ENCODE results near the gene DNLZ.
"Not testable (repeated sequence)": the region's sequence is repeated elsewhere in the genome, so short reads cannot be mapped to it uniquely, and the experiment has no call there.

The DNLZ gene

GRCh38 chr9:136359774-136360718 is 3.5 kb downstream of the DNLZ start:
- DNase-seq (ENCODE audit: low read depth) = no peak

GRCh38 chr9:136358888-136359287 is 4.7 kb downstream of the DNLZ start:
- no peak for DNase-seq (ENCODE audit: low read depth)

GRCh38 chr9:136358016-136358415 is 5.5 kb downstream of the DNLZ start:
- DNase-seq (ENCODE audit: low read depth) = no peak

- no peak for DNase-seq (ENCODE audit: low read depth)
Observed at GRCh38 chr9:136357202-136357725, 6.3 kb downstream of the DNLZ start.

- DNase-seq (ENCODE audit: low read depth) = no peak
Observed at GRCh38 chr9:136355616-136356557, 7.7 kb downstream of the DNLZ start.

- DNase-seq (ENCODE audit: low read depth) = no peak
Observed at GRCh38 chr9:136354592-136355085, 8.9 kb downstream of the DNLZ start.

- no peak for DNase-seq (ENCODE audit: low read depth)
Observed at GRCh38 chr9:136353757-136354488, 9.6 kb downstream of the DNLZ start.

GRCh38 chr9:136353088-136353487 is 10.5 kb downstream of the DNLZ start:
- no peak for DNase-seq (ENCODE audit: low read depth)

- DNase-seq (ENCODE audit: low read depth) = no peak
Observed at GRCh38 chr9:136352682-136353081, 10.9 kb downstream of the DNLZ start.

GRCh38 chr9:136351868-136352267 is 11.7 kb downstream of the DNLZ start:
- not testable (repeated sequence) for DNase-seq (ENCODE audit: low read depth)

GRCh38 chr9:136351252-136351800 is 12.2 kb downstream of the DNLZ start:
- no peak for DNase-seq (ENCODE audit: low read depth)

GRCh38 chr9:136349546-136349945 is 14.0 kb downstream of the DNLZ start:
- DNase-seq (ENCODE audit: low read depth) = no peak

- DNase-seq (ENCODE audit: low read depth) = no peak
Observed at GRCh38 chr9:136348691-136349090, 14.9 kb downstream of the DNLZ start.

GRCh38 chr9:136347472-136348256 is 15.9 kb downstream of the DNLZ start:
- DNase-seq (ENCODE audit: low read depth) = no peak

GRCh38 chr9:136346927-136347465 is 16.5 kb downstream of the DNLZ start:
- no peak for DNase-seq (ENCODE audit: low read depth)

GRCh38 chr9:136346157-136346481 is 17.4 kb downstream of the DNLZ start:
- no peak for DNase-seq (ENCODE audit: low read depth)

GRCh38 chr9:136345281-136346156 is 18.0 kb downstream of the DNLZ start:
- no peak for DNase-seq (ENCODE audit: low read depth)

- DNase-seq (ENCODE audit: low read depth) = no peak
Observed at GRCh38 chr9:136344544-136345280, 18.8 kb downstream of the DNLZ start.

- DNase-seq (ENCODE audit: low read depth) = no peak
Observed at GRCh38 chr9:136343884-136344269, 19.7 kb downstream of the DNLZ start.

Measured in activated T-cell treated with anti-CD3 and anti-CD28 coated beads for 24 hours (primary cell).